ENCODE results near the gene PSMD5. TPM values are rescaled to one million over a fixed set of nuclear protein-coding genes. Genes with fewer than 3 reads are reported as not detected.
A peak's percentile ranks its signal among the peaks of the same experiment; 100 is the strongest.

Gene PSMD5
- polyA plus RNA-seq, 1 donor (not counting 4 experiments of a cell fraction or from before 2014, with no cell fraction given), result 55.2 TPM

DNA sequence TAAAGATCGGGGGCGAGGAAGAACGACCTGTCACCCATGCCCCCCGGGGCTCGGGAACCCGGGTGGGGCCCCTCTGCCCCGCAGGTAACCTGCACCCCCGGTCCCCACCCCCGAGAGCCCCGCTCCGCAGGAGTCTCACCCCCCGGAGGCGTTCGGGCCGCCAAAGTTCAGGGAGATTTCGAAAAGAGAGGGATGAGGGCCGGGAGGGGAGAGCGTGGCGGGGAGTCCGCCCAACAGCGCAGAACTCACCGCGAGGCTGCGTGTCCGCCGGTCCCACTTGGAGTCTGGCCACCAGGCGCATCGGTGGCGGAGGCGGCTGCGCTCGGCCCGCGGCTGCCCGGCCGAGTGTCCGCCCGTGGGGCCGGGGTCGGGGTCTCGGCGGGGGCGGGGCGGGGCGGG is 34.1 kb upstream of the PSMD5 start, which contains the start of gene PHF19:
Gene PHF19 (minus strand): TSS at position 347 of the 399 bp plus-strand sequence. CDS start 2,447 bp downstream, outside the sequence.
- peak within 1 kb of the TSS; percentile 80 for H3K27ac ChIP-seq (ENCODE audit: control insufficient read depth, insufficient read depth, low read length)
- peaks cover 34% of the 10 kb centered on the region for H3K4me1 ChIP-seq (ENCODE audit: control insufficient read depth, extremely low read depth, insufficient read depth, low read length)
- peak within 1 kb of the TSS; percentile 79 for H3K9ac ChIP-seq (ENCODE audit: control insufficient read depth, extremely low read depth, insufficient read depth, low read length)
- dilution Hi-C loops (cut with MboI; ENCODE audit: extremely low pct_ligation_motif_present, low sequenced_read_pairs), result no loop called here
- peak within 1 kb of the TSS; percentile 89 for H3K4me2 ChIP-seq (ENCODE audit: control insufficient read depth, extremely low read depth, insufficient read depth, low read depth, low read length)
- H3K36me3 ChIP-seq (ENCODE audit: control insufficient read depth in 2 of 2, extremely low read depth in 1 of 2, insufficient read depth in 2 of 2, low read length in 2 of 2), result peaks cover 1 to 16% of the 10 kb centered on the region in 2 experiments
- H3K27me3 ChIP-seq (ENCODE audit: control insufficient read depth, extremely low read depth, insufficient read depth, low read length), result no peaks in the 10 kb centered on the region
- H3K4me3 ChIP-seq (ENCODE audit: control insufficient read depth in 2 of 3, extremely low read depth in 1 of 3, insufficient read depth in 2 of 3, low read depth in 1 of 3, low read length in 3 of 3), result peak within 1 kb of the TSS; percentile 51 to 82 (median 76)
- H3K79me2 ChIP-seq (ENCODE audit: control insufficient read depth, insufficient read depth, low read length), result no peaks in the 10 kb centered on the region
- no peak for TF ChIP-seq EZH2 (IDR thresholded peaks at IDR 0.05; ENCODE audit: low read length)
- TF ChIP-seq, protein P1, sequence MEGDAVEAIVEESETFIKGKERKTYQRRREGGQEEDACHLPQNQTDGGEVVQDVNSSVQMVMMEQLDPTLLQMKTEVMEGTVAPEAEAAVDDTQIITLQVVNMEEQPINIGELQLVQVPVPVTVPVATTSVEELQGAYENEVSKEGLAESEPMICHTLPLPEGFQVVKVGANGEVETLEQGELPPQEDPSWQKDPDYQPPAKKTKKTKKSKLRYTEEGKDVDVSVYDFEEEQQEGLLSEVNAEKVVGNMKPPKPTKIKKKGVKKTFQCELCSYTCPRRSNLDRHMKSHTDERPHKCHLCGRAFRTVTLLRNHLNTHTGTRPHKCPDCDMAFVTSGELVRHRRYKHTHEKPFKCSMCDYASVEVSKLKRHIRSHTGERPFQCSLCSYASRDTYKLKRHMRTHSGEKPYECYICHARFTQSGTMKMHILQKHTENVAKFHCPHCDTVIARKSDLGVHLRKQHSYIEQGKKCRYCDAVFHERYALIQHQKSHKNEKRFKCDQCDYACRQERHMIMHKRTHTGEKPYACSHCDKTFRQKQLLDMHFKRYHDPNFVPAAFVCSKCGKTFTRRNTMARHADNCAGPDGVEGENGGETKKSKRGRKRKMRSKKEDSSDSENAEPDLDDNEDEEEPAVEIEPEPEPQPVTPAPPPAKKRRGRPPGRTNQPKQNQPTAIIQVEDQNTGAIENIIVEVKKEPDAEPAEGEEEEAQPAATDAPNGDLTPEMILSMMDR (optimal IDR thresholded peaks at IDR 0.05 in 1 of 3, IDR thresholded peaks at IDR 0.05 in 1 of 3, conservative IDR thresholded peaks at IDR 0.05 in 1 of 3; ENCODE audit: extremely low read depth in 1 of 3, insufficient read depth in 2 of 3, low read length in 3 of 3), result no peak
- H2AFZ ChIP-seq (ENCODE audit: control insufficient read depth, low read length), result peak within 1 kb of the TSS; percentile 96
- no peaks in the 10 kb centered on the region for H3K9me3 ChIP-seq (ENCODE audit: control insufficient read depth, low read depth, low read length)
- no peak for FAIRE-seq
- DNase-seq (ENCODE audit: low read depth, low spot score), result no peak
- H4K20me1 ChIP-seq (ENCODE audit: control insufficient read depth, extremely low read depth, insufficient read depth, low read length), result no peaks in the 10 kb centered on the region
- no peaks in the 10 kb centered on the region for H3K9me1 ChIP-seq (ENCODE audit: control insufficient read depth, extremely low read depth, insufficient read depth, low read length)

DNA sequence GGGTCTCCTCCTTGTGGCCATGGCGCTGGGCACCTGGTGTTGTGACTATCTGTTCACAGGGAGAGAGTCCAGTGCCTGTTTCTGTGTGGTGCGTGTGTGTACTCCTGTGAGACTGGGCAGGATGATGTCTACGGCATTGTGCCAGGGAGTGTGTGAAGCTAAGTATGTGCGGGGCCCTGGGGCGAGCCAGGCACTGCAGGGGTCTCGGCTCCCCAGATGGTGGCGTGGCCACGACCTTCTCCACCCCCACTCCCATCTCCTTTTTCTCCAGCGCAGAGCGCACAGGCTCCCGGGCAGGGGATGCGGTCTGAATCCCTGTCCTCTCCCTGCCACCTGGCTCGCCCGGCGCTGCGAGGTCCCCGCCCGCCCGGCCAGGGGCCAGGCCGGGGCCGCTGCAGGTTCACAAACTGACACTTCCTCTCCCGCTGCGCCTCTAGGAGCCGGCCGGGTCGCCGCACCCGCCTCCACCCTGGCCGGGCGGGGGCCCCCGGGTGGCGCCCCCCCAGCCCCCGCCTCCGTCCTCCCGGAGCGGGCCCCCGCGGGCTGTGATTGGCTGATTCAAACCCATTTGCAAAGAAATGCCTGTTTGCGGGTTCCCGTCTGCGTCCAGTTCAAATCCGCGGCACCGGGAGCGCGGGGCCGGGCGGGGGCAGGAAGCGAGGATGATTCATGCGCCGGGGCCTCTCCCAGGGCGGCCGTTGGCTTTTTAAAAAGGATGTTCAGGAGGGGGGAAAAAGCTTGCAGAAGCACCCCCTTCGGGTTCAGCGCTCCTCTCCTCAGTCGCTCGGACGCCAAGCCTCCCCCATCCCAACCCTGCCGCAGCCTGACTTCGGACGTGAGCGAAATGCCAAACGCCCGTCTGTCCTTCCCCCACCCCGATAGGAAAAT is 33.5 kb upstream of the PSMD5 start:
- TF ChIP-seq, protein P1 (optimal IDR thresholded peaks at IDR 0.05 in 1 of 3, IDR thresholded peaks at IDR 0.05 in 1 of 3, conservative IDR thresholded peaks at IDR 0.05 in 1 of 3; ENCODE audit: extremely low read depth in 1 of 3, insufficient read depth in 2 of 3, low read length in 3 of 3), result no peak
- no peak for TF ChIP-seq EZH2 (IDR thresholded peaks at IDR 0.05; ENCODE audit: low read length)
- peak; percentile 28 for DNase-seq (ENCODE audit: low read depth, low spot score)
- H3K79me2 ChIP-seq (ENCODE audit: control insufficient read depth, insufficient read depth, low read length), result no peaks in the 10 kb centered on the region
- FAIRE-seq, result no peak
- H3K36me3 ChIP-seq (ENCODE audit: control insufficient read depth in 2 of 2, extremely low read depth in 1 of 2, insufficient read depth in 2 of 2, low read length in 2 of 2), result peaks cover 1 to 16% of the 10 kb centered on the region in 2 experiments
- H4K20me1 ChIP-seq (ENCODE audit: control insufficient read depth, extremely low read depth, insufficient read depth, low read length), result no peaks in the 10 kb centered on the region
- no peaks in the 10 kb centered on the region for H3K9me3 ChIP-seq (ENCODE audit: control insufficient read depth, low read depth, low read length)
- H3K27ac ChIP-seq (ENCODE audit: control insufficient read depth, insufficient read depth, low read length), result peak overlapping the region; percentile 80
- dilution Hi-C loops (cut with MboI; ENCODE audit: extremely low pct_ligation_motif_present, low sequenced_read_pairs), result no loop called here
- no peaks in the 10 kb centered on the region for H3K27me3 ChIP-seq (ENCODE audit: control insufficient read depth, extremely low read depth, insufficient read depth, low read length)
- peaks cover 34% of the 10 kb centered on the region for H3K4me1 ChIP-seq (ENCODE audit: control insufficient read depth, extremely low read depth, insufficient read depth, low read length)
- peak overlapping the region; percentile 51 to 82 (median 72) for H3K4me3 ChIP-seq (ENCODE audit: control insufficient read depth in 2 of 3, extremely low read depth in 1 of 3, insufficient read depth in 2 of 3, low read depth in 1 of 3, low read length in 3 of 3)
- H3K9ac ChIP-seq (ENCODE audit: control insufficient read depth, extremely low read depth, insufficient read depth, low read length), result peak overlapping the region; percentile 79
- H3K4me2 ChIP-seq (ENCODE audit: control insufficient read depth, extremely low read depth, insufficient read depth, low read depth, low read length), result peak overlapping the region; percentile 50
- peak overlapping the region; percentile 58 for H2AFZ ChIP-seq (ENCODE audit: control insufficient read depth, low read length)
- H3K9me1 ChIP-seq (ENCODE audit: control insufficient read depth, extremely low read depth, insufficient read depth, low read length), result no peaks in the 10 kb centered on the region
